HUES6 (cell line): ENCODE results near the gene FUT4.
"Not testable (repeated sequence)": the region's sequence is repeated elsewhere in the genome, so short reads cannot be mapped to it uniquely, and the experiment has no call there.

Experiments used
- H3K27ac ChIP-seq: 2 replicates; pipeline ENCODE4 v1.7.0; 2013; ENCODE audit warnings: low read depth, mild to moderate bottlenecking, low read length, inconsistent platforms
- H3K27me3 ChIP-seq: 2 replicates; pipeline ENCODE4 v1.6.1; 2013; ENCODE audit warnings: low read length; ENCODE audit not compliant: control insufficient read depth, insufficient read depth
- H3K36me3 ChIP-seq: 2 replicates; pipeline ENCODE4 v1.6.1; 2013; ENCODE audit warnings: low read length; ENCODE audit not compliant: control insufficient read depth, insufficient read depth
- H3K4me1 ChIP-seq: 2 replicates; pipeline ENCODE4 v1.6.1; 2013; ENCODE audit warnings: low read length; ENCODE audit not compliant: control insufficient read depth, insufficient read depth
- H3K4me3 ChIP-seq: 2 replicates; pipeline ENCODE4 v1.5.1; 2013; ENCODE audit warnings: low read depth, low read length
- H3K9ac ChIP-seq: one replicate; pipeline ENCODE4 v1.6.1; 2013; ENCODE audit warnings: mild to moderate bottlenecking, low read length
- H3K9me3 ChIP-seq: 2 replicates; pipeline ENCODE4 v1.6.1; 2013; ENCODE audit warnings: low read depth, low read length; ENCODE audit not compliant: control insufficient read depth, insufficient read depth

The FUT4 gene

GRCh38 chr11:94568200-94568599 is 24.5 kb downstream of the FUT4 start:
- Histone ChIP-seq H3K36me3 (no peaks in the 10 kb centered on the region), H3K27ac (no peak overlapping the region), H3K9me3 (no peaks in the 10 kb centered on the region), H3K27me3 (no peaks in the 10 kb centered on the region), H3K9ac (no peak overlapping the region), H3K4me3 (no peak overlapping the region), H3K4me1 (peaks cover 6% of the 10 kb centered on the region)

DNA sequence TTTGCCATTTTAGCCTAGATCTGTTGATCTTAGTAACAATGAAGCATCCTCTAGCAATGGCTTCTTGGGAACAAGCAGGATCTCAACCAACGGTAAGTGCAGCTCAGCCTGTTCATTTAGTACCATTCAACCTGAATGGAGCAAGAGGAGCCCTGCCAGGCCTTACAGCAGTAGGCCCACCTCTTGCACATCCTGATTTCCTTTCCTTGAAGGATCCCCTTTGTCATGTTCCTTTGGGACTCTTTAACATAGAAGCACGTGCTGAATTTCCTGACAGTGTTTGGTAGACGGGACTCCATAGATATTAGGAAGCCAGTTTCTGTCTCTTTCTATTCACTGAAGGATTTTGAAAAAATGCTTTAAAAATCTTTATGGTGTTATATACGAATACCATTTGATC is 25.0 kb downstream of the FUT4 start:
- H3K4me3 ChIP-seq: no peak overlapping the region
- no peak overlapping the region for H3K9ac ChIP-seq

GRCh38 chr11:94572975-94573374 is 29.3 kb downstream of the FUT4 start:
- H3K9ac ChIP-seq, H3K27me3 ChIP-seq: not testable (repeated sequence)

More for the DNA sequence above, 25.0 kb downstream of the FUT4 start:
- Histone ChIP-seq H3K36me3 (no peaks in the 10 kb centered on the region), H3K27me3 (no peaks in the 10 kb centered on the region), H3K9me3 (no peaks in the 10 kb centered on the region), H3K4me1 (peaks cover 1% of the 10 kb centered on the region), H3K27ac (no peak overlapping the region)

DNA sequence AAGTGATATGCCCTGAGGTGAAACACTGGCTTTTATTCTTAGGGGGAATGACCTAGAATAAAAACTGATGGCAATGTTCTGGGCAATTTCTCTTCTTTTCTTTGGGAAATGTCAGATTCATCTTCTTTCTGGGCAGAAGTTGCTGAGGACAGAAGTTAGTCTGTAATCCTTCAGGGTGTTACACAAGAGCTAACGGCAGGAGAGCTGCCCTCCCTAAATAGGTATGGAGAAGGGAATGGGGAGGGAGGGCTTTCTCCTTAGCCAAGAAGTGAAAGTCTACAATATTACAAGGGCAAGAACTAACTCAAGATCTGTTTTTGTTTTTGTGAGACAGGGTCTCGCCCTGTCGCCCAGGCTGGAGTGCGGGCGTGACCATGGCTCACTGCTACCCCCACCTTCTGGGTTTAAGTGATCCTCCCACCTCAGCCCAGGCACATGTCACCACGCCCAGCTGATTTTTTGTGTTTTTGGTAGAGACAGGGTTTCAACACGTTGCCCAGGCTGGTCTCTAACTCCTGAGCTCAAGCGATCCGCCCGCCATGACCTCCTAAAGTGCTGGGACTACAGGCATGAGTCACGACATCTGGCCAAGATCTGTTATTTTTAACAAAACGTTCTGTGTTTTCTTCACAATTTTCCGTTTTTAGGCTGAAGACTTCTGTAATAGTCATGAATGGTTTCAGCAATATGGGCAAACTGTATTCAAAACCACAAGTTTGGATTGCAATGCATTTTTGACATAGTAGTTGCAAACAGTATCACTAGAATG is 30.7 kb downstream of the FUT4 start:
- Histone ChIP-seq H3K4me1 (no peaks in the 10 kb centered on the region), H3K27me3 (peaks cover 3% of the 10 kb centered on the region; the same call in 1 of the 2 replicates), H3K9me3 (no peaks in the 10 kb centered on the region), H3K27ac (no peak overlapping the region), H3K36me3 (no peaks in the 10 kb centered on the region), H3K4me3 (no peak overlapping the region), H3K9ac (no peak overlapping the region)

More at GRCh38 chr11:94572975-94573374, 29.3 kb downstream of the FUT4 start:
- not testable (repeated sequence) for H3K27ac ChIP-seq, H3K4me1 ChIP-seq, H3K9me3 ChIP-seq, H3K4me3 ChIP-seq, H3K36me3 ChIP-seq

DNA sequence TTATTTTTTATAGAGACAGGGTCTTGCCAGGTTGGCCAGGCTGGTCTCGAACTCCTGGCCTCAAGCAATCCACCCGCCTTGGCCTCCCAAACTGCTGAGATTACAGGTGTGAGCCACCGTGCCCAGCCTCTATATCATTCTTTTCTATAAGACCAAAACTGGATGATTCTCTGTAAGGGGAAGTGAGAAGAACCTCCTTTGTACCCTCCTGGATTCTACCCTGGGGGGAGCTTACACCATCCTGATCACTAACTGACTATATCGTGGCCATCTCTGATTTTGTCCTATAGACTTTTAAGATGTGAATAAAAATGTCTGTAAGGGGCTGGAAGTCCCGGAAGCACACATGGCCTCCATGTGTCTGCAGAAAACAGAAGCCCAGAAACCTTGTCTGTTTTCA is 32.6 kb downstream of the FUT4 start:
- H3K27me3 ChIP-seq: peaks cover 3% of the 10 kb centered on the region; the same call in 1 of the 2 replicates

DNA sequence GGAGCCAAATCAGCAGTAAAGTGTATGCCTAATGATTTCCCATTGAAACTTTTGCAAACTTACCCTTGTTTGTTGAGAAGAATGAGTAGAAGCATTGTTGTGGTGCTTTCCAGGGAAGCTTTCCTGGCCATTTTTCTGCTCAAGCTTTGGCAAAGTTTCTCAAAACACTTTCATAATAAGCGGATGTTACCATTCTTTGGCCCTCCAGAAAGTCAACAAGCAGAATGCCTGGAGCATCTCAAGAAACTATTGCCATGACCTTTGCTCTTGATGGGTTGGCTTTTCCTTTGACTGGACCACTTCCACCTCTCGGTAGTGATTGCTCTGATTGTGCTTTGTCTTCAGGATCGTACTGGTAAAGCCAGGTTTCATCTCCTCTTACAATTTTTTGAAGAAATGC is 34.1 kb downstream of the FUT4 start:
- H3K9me3 ChIP-seq: no peaks in the 10 kb centered on the region
- H3K4me1 ChIP-seq: no peaks in the 10 kb centered on the region
- peaks cover 3% of the 10 kb centered on the region; the same call in 1 of the 2 replicates for H3K27me3 ChIP-seq
- H3K36me3 ChIP-seq: no peaks in the 10 kb centered on the region
- no peak overlapping the region for H3K9ac ChIP-seq
- no peak overlapping the region for H3K27ac ChIP-seq
- no peak overlapping the region for H3K4me3 ChIP-seq

More for the DNA sequence above, 32.6 kb downstream of the FUT4 start:
- H3K9me3 ChIP-seq: no peaks in the 10 kb centered on the region
- H3K27ac ChIP-seq: no peak overlapping the region
- no peak overlapping the region for H3K4me3 ChIP-seq
- no peaks in the 10 kb centered on the region for H3K4me1 ChIP-seq
- H3K9ac ChIP-seq: no peak overlapping the region
- no peaks in the 10 kb centered on the region for H3K36me3 ChIP-seq

- Histone ChIP-seq H3K27me3 (no peaks in the 10 kb centered on the region), H3K36me3 (no peaks in the 10 kb centered on the region), H3K9ac (no peak overlapping the region), H3K9me3 (no peaks in the 10 kb centered on the region), H3K4me1 (no peaks in the 10 kb centered on the region), H3K4me3 (no peak overlapping the region), H3K27ac (no peak overlapping the region)
Observed at GRCh38 chr11:94581926-94582325, 38.2 kb downstream of the FUT4 start.

DNA sequence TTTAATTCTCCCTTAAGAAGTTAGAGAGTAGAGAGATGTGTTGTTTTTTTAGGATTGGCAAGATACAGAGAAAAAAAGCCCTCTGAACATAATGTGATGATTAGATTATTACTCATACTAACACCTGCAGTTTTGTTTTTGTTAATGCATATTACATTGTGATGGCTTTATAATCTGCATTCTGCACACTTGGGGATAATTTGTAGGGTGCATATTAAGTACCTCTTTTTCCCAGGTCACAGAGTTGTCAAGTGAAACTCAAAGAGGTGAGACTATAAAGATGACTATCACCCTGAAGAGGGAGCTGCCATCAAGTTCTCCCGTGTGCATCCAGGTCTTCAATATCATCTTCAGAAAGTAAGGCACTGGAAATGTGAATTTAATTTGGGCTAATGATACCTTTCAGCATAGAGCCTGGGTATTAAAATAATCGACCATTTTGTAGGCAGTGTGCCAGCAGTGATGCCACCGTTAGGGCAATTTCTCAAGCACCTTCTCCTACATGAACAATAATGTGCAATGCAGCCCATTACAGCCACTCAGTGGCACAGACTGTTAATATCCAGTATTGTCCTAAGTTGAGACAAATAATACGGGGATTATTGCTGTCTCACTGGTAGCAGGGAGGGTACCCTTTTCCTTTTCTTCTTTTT is 39.6 kb downstream of the FUT4 start:
- no peaks in the 10 kb centered on the region for H3K36me3 ChIP-seq
- H3K9me3 ChIP-seq: no peaks in the 10 kb centered on the region
- H3K4me3 ChIP-seq: no peak overlapping the region
- H3K4me1 ChIP-seq: no peaks in the 10 kb centered on the region
- H3K9ac ChIP-seq: no peak overlapping the region
- H3K27me3 ChIP-seq: no peaks in the 10 kb centered on the region
- no peak overlapping the region for H3K27ac ChIP-seq

DNA sequence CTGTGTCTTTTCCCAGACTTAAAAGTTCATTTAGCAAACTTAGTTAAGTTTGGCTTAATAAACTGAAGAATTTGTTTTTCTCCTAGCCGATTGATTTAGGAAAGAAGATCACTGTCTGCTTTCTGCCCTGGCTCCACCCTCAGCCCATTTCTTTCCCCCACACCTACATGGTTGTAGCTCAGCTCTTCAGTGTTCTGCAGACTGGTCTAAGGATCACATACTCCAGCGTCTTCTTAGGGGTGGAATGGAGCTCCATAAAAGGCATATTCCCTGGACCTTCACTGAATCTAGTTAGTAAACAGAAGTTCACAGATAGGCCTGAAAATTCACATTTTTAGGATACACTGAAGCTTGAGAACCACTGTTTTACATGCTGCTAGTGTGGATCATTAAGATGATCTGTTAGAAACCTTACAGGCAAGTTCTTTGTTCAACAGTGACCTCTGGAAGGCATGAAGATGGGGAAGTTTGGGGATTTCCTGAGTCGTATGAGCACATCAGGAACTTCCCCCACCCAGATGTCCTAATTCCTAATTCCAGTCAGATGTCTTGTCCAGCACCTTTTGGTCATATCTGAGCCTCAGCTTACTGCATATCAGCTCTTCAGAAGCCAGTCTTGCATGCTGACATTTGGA is 40.3 kb downstream of the FUT4 start:
- H3K27me3 ChIP-seq: no peaks in the 10 kb centered on the region
- no peak overlapping the region for H3K4me3 ChIP-seq
- H3K27ac ChIP-seq: no peak overlapping the region
- no peak overlapping the region for H3K9ac ChIP-seq
- no peaks in the 10 kb centered on the region for H3K36me3 ChIP-seq
- H3K9me3 ChIP-seq: no peaks in the 10 kb centered on the region
- H3K4me1 ChIP-seq: no peaks in the 10 kb centered on the region

- Histone ChIP-seq H3K27ac (no peak overlapping the region), H3K36me3 (no peaks in the 10 kb centered on the region), H3K9ac (no peak overlapping the region), H3K4me1 (no peaks in the 10 kb centered on the region), H3K9me3 (no peaks in the 10 kb centered on the region), H3K27me3 (no peaks in the 10 kb centered on the region), H3K4me3 (no peak overlapping the region)
Observed at GRCh38 chr11:94584978-94585377, 41.3 kb downstream of the FUT4 start.

- no peaks in the 10 kb centered on the region for H3K36me3 ChIP-seq
- no peak overlapping the region for H3K4me3 ChIP-seq
- no peaks in the 10 kb centered on the region for H3K27me3 ChIP-seq
- H3K9me3 ChIP-seq: no peaks in the 10 kb centered on the region
- H3K27ac ChIP-seq: no peak overlapping the region
- H3K9ac ChIP-seq: no peak overlapping the region
- no peaks in the 10 kb centered on the region for H3K4me1 ChIP-seq
Observed at GRCh38 chr11:94585399-94585798, 41.7 kb downstream of the FUT4 start.
